Neural cell (in vitro differentiated cells): ENCODE results near the gene IMPG2.

Experiments
- CTCF ChIP-seq: fragments of 450-650 bp; IDR thresholded peaks from 2 replicates; pipeline ENCODE4 v1.5.1; 2014; ENCODE audit warnings: antibody characterized with exemption, mild to moderate bottlenecking, moderate library complexity; ENCODE audit not compliant: poor library complexity, severe bottlenecking
- EP300 ChIP-seq: fragments of 450-650 bp; conservative IDR thresholded peaks from 2 replicates; pipeline ENCODE4 v1.6.1; 2014; ENCODE audit warnings: antibody characterized with exemption, mild to moderate bottlenecking, moderate library complexity; ENCODE audit not compliant: poor library complexity, severe bottlenecking
- EZH2 ChIP-seq: fragments of 200-600, 300-800 bp; shearing (Covaris generic), sonication (generic); IDR thresholded peaks from 2 replicates; pipeline ENCODE4 v1.6.1; 2014; ENCODE audit warnings: antibody characterized with exemption, low read length, borderline replicate concordance, mild to moderate bottlenecking; ENCODE audit not compliant: insufficient read depth, poor library complexity, severe bottlenecking
- POLR2AphosphoS5 ChIP-seq: IDR thresholded peaks from 2 replicates; pipeline ENCODE4 v1.6.1; 2012
- RAD21 ChIP-seq: fragments of 450-650 bp; conservative IDR thresholded peaks from 2 replicates; pipeline ENCODE4 v1.6.1; 2014; ENCODE audit warnings: antibody characterized with exemption, mild to moderate bottlenecking, moderate library complexity
- REST ChIP-seq: IDR thresholded peaks from 2 replicates; pipeline ENCODE4 v1.6.1; 2012; ENCODE audit warnings: borderline replicate concordance
- SMC3 ChIP-seq: fragments of 450-650 bp; conservative IDR thresholded peaks from 2 replicates; pipeline ENCODE4 v1.6.1; 2014; ENCODE audit warnings: antibody characterized with exemption, mild to moderate bottlenecking, moderate library complexity; ENCODE audit not compliant: poor library complexity
- TAF1 ChIP-seq: IDR thresholded peaks from 2 replicates; pipeline ENCODE4 v1.6.1; 2012; ENCODE audit warnings: low read depth

DNA sequence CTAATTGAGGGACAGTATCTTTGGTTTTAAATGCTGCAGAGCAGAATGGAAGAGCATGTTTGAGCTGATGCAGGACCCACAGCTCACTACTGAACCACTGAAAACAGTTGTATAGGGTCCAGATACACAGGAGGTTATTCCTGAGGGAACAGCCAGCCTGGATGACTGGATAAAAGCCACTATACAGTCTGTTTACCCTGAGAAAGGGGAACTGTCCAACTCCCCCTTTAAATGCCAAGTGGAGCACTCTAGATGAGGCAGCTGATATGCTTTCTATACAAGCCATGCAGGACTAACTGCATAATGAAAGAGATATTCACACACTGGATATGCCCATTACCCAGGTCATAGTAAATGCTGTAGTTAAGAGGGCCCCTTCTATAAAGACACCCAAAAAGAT is 138.6 kb downstream of the IMPG2 start:
- TF ChIP-seq CTCF (no peak), RAD21 (no peak), TAF1 (no peak), POLR2AphosphoS5 (no peak), REST (no peak), EP300 (no peak), SMC3 (no peak), EZH2 (no peak)
